NCI-H2171 (cell line): ENCODE measurements around the gene DPP3.
A peak's percentile ranks its signal among the peaks of the same experiment; 100 is the strongest.
"Not testable (repeated sequence)": the region's sequence is repeated elsewhere in the genome, so short reads cannot be mapped to it uniquely, and the experiment has no call there.

Source experiments
- DNase-seq: peaks from one replicate; lab custom pipeline; 2025; lab: John Stamatoyannopoulos, UW

DPP3 gene

DNA sequence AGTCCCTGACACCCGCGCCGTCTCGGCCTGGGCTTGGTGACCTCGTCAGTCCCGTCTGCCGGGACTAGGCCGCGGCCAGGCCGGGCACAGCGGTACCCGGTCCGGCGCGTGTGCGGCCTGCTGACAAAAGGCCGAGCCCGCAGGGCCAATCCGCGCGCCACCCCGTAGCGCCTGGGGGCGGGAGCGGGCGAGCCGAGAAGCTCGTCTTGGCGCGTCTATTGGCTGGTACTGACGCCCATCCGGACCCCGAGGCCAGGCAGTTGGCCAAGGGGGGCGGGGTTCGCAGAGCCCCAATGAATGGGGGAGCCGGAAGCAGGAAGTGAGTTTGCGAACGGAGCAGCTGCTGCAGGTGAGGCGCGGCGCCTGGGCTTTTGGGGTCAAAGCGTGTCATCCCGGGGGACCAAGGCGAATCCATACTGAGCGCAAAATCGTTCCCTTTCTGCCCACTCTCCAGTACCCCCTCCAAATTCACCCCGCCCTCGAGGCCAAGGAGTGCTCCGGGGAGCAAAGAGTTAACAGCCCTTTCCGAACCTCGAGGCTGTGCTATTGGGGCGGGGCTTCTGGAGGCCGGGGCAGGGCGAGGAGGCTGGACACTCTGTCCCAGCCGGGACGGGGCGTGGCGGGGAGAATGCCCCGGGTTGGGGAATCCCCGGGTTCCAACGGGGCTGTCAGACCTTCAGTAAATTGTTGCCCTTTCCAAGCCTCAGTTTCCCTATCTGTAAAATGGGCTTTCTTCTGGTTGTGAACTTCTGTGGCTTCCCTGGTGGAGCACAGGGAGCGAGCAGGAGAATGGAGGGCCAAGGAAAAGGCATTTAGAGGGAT, at the start of gene DPP3:
TSS of gene DPP3 (plus strand) at position 318 of the 822 bp plus-strand sequence. CDS start 1,767 bp downstream, outside the sequence.
- peak; percentile 97 for DNase-seq

- DNase-seq, result not testable (repeated sequence)
These were observed 48.9 kb upstream of the DPP3 start for GRCh38 chr11:66431287-66431686.

DNA sequence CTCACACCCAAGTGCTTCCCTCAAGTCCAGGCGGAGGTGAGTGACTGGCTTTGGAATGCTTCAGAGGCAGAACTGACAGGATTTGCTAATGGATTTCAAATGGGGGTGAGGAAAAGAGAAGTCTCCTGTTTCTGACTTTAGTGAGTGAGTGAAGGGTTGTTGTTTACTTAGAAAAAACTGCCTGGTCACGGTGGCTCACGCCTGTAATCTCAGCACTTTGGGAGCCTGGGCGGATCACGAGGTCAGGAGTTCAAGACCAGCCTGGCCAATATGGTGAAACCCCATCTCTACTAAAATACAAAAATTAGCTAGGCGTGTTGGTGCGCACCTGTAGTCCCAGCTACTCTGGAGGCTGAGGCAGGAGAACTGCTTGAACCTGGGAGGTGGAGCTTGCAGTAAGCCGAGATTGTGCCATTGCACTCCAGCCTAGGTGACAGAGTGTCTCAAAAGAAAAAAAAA, 48.3 kb upstream of the DPP3 start:
- DNase-seq, result not testable (repeated sequence)

GRCh38 chr11:66432597-66432996, 47.6 kb upstream of the DPP3 start:
- DNase-seq, result no peak

GRCh38 chr11:66437979-66438503, 42.2 kb upstream of the DPP3 start:
- DNase-seq, result no peak

- peak; percentile 90 for DNase-seq
These were observed 41.4 kb upstream of the DPP3 start, which contains the start of gene MRPL11 for GRCh38 chr11:66438504-66439466. MRPL11 (minus strand) TSS chr11:66438848; CDS start chr11:66438754, 94 bp downstream.

DNA sequence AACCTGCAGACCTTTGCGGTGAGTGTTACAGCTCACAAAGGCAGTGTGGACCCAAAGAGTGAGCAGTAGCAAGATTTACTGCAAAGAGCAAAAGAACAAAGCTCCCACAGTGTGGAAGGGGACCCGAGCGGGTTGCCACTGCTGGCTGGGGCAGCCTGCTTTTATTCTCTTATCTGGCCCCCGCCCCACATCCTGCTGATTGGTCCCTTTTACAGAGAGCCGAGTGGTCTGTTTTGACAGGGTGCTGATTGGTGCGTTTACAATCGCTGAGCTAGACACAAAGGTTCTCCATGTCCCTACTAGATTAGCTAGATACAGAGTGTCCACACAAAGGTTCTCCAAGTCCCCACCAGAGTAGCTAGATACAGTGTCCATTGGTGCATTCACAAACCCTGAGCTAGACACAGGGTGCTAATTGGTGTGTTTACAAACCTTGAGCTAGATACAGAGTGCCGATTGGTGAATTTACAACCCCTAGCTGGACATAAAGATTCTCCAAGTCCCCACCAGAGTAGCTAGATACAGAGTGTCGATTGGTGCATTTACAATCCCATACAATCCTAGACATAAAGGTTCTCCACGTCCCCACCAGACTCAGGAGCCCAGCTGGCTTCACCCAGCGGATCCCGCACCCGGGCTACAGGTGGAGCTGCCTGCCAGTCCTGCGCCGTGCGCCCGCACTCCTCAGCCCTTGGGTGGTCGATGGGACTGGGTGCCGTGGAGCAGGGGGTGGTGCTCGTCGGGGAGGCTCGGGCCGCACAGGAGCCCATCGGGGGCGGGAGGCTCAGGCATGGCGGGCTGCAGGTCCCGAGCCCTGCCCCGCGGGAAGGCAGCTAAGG, 39.9 kb upstream of the DPP3 start:
- DNase-seq, result not testable (repeated sequence)

DNA sequence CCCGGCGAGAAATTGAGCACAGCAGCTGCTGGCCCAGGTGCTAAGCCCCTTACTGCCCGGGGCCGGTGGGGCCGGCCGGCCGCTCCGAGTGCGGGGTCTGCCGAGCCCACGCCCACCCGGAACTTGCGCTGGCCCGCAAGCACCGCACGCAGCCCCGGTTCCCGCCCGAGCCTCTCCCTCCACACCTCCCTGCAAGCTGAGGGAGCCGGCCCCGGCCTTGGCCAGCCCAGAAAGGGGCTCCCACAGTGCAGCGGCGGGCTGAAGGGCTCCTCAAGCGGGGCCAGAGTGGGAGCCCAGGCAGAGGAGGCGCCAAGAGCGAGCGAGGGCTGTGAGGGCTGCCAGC, 39.3 kb upstream of the DPP3 start:
- DNase-seq, result not testable (repeated sequence)

GRCh38 chr11:66443602-66444001, 36.6 kb upstream of the DPP3 start:
- no peak for DNase-seq

DNA sequence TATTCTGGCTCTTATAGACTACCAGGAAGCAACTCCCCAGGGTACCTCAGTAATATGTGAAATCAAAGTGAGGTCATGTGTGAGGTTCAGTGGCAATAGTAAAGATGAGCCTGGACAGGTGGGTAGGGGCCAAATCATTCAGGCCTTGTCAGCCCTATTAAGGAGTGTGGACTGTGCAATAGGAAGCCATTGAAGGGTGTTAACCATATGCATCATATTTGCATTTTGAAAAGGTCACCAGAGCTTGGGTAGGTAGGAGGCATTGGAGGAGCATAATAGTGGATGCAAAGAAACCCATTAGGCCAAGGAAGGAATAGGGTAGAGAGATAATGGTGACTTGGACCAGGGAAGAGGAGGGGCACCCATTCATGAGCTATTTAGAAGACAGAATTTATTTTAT, 33.2 kb upstream of the DPP3 start:
- DNase-seq, result no peak

DNA sequence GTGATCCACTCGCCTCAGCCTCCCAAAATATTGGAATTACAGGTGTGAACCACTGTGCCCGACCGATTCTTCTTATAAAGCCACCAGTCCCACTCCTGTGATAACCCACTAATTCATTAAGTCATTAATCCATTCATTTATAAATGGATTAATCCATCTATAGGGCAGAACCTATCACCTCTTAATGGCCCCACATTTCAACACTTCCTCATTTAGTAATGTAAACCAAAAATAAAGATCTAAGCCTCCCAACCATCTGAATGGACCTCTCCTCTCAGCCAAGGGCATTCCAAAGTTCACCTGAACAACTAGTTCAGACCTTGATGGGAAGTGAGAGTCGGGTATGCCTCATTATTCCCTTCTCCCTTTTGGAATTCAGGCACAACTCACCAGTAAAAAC, 31.7 kb upstream of the DPP3 start:
- DNase-seq, result no peak

DNA sequence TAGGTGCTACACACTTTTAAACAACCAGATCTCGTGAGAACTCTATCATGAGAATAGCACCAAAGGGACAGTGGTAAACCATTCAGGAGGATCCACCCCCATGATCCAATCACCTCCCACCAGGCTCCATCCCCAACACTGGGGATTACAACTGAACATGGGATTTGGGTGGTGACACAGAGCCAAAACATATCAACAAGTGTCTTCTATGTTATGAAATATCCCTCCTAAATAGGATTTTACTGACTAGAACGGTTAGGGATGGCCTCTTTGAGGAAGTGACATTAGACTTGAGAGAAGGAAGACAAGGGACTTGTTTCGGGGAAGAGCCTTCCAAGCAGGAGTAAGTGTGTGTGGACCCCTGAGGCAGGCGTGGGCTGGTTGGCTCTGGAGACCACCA, 29.7 kb upstream of the DPP3 start:
- no peak for DNase-seq

DNA sequence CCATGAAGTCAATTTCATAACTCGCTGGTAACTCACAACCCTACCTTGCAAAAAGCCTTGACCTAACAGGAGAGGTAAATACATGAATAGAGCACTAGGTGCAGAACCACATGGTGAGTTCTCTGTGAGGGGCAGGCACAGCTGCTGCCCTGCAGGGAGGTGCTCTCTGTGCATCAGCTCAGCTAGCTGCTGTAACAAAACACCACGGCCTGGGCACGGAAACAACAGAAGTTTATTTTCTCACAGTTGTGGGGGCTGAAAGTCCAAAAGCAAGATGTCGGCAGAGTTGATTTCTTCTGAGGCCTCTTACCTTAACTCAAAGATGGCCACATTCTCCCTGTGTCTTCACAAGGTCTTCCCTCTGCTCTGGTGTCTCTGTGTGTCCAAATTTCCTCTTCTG, 28.6 kb upstream of the DPP3 start:
- no peak for DNase-seq

GRCh38 chr11:66454247-66454646, 26.0 kb upstream of the DPP3 start:
- DNase-seq, result no peak

- no peak for DNase-seq
These were observed 25.4 kb upstream of the DPP3 start for GRCh38 chr11:66454828-66455227.

DNA sequence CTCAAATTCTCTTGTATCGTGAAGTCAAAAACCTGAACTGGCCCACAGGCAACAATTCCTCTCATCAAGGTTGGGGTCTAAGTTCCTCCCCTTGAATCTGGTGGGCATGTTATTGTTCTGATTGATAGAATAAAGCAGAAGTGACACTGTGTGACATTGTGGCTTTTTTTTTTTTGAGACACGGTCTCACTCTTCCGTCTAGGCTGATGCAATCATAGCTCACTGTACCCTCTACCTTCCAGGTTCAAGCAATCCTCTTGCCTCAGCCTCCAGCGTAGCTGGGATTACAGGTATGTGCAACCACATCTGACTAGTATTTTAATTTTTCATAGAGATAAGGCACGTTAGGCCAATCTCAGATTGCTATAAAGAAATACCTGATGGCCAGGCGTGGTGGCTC, 22.4 kb upstream of the DPP3 start:
- DNase-seq, result no peak

GRCh38 chr11:66459138-66459778, 21.0 kb upstream of the DPP3 start:
- DNase-seq, result no peak

GRCh38 chr11:66462010-66462409, 18.2 kb upstream of the DPP3 start:
- DNase-seq, result no peak

- no peak for DNase-seq
These were observed 17.3 kb upstream of the DPP3 start for GRCh38 chr11:66462911-66463310.

GRCh38 chr11:66464116-66464515, 16.1 kb upstream of the DPP3 start:
- not testable (repeated sequence) for DNase-seq

DNA sequence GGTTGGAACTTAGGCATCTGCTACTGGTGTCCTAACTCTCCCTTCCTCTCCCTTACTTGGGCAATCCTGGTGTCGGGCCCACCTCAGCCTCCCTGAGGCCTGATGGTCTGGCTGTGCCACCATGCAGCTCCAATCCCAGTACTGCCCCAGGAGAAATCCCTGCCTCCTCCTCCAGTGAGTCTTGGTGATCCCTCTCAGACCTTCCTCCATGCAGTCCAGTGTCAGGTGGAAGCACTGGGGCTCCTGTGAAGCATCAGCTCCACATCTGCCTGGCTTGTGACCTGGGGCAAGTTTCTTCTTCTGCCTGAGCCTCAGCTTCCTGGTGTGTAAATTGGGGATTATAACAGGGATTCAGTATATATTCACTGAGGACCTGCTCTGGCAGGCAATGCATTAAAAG, 15.3 kb upstream of the DPP3 start:
- DNase-seq, result no peak
